Panc1 (cell line): ENCODE results near the gene PKMYT1. TPM values are rescaled to one million over a fixed set of nuclear protein-coding genes. Genes with fewer than 3 reads are reported as not detected.
A peak's percentile ranks its signal among the peaks of the same experiment; 100 is the strongest.

Source experiments
- ATAC-seq: fragments of 200-7000 bp; cut with Tn5 transposase; 2 replicates; pipeline ENCODE4 v1.9.1; 2020; ENCODE audit warnings: mild to moderate bottlenecking, moderate library complexity
- BruUV-seq: library from RNA; stranded (reverse); fragments of 400-500 nt; replicated peaks from 2 replicates; lab custom pipeline; 2021; lab: Mats Ljungman, UMichigan
- CTCF ChIA-PET: fragments of 300-600 bp; sonication (Branson Sonifier 250); formaldehyde crosslinking; loops from one replicate; lab custom pipeline; 2022; ENCODE audit warnings: antibody characterized with exemption; lab: Charles Lee
- POLR2A ChIA-PET: fragments of 300-600 bp; sonication (Branson Sonifier 250); formaldehyde crosslinking; loops from one replicate; lab custom pipeline; 2022; ENCODE audit warnings: antibody characterized with exemption; lab: Charles Lee
- DNase-seq: peaks from one replicate; pipeline ENCODE4 v3.0.0-alpha.2; 2010; ENCODE audit warnings: low read depth, low spot score
- H3K27ac ChIP-seq: 2 replicates; pipeline ENCODE4 v1.5.1; 2011; ENCODE audit warnings: mild to moderate bottlenecking, low read length, inconsistent platforms
- H3K27me3 ChIP-seq: fragments of 200-500 bp; sonication (Bioruptor generic); 2 replicates; pipeline ENCODE4 v1.6.0; 2014; ENCODE audit warnings: low read length, inconsistent platforms; ENCODE audit not compliant: control insufficient read depth, insufficient read depth
- H3K36me3 ChIP-seq: fragments of 200-500 bp; sonication (Bioruptor generic); 2 replicates; pipeline ENCODE4 v1.5.1; 2014; ENCODE audit warnings: inconsistent platforms, mild to moderate bottlenecking, low read length, moderate library complexity; ENCODE audit not compliant: control insufficient read depth, insufficient read depth
- H3K4me1 ChIP-seq: 2 replicates; pipeline ENCODE4 v1.5.1; 2011; ENCODE audit warnings: inconsistent platforms, mild to moderate bottlenecking, low read length, moderate library complexity; ENCODE audit not compliant: control insufficient read depth, insufficient read depth
- H3K4me3 ChIP-seq, 2 experiments: 2 replicates each; pipeline ENCODE4 v1.5.1; 2011 to 2012; ENCODE audit warnings: low read depth in 2 of 2, low read length in 2 of 2, mild to moderate bottlenecking in 2 of 2, inconsistent platforms in 1 of 2, moderate library complexity in 1 of 2
- H3K9me3 ChIP-seq: fragments of 200-500 bp; sonication (Bioruptor generic); 2 replicates; pipeline ENCODE4 v1.5.1; 2014; ENCODE audit warnings: low read depth, mild to moderate bottlenecking, inconsistent platforms, low read length, moderate library complexity; ENCODE audit not compliant: control insufficient read depth, insufficient read depth
- CTCF ChIP-seq: fragments of 450-650 bp; IDR thresholded peaks from 2 replicates; pipeline ENCODE4 v1.5.1; 2017; ENCODE audit warnings: mild to moderate bottlenecking
- POLR2AphosphoS5 ChIP-seq: IDR thresholded peaks from 2 replicates; pipeline ENCODE4 v1.6.1; 2012; ENCODE audit warnings: mild to moderate bottlenecking, low read depth, low read length, moderate library complexity
- REST ChIP-seq, 2 experiments: IDR thresholded peaks; 2 replicates each; pipeline ENCODE4 v1.6.1; 2011 to 2012; ENCODE audit warnings: low read depth in 2 of 2, control low read depth in 1 of 2, low read length in 1 of 2, mild to moderate bottlenecking in 1 of 2, moderate library complexity in 1 of 2; ENCODE audit not compliant: insufficient read depth in 1 of 2
- SIN3A ChIP-seq: IDR thresholded peaks from 2 replicates; pipeline ENCODE4 v1.6.1; 2012; ENCODE audit warnings: low read depth, mild to moderate bottlenecking, low read length, moderate library complexity, borderline replicate concordance; ENCODE audit not compliant: insufficient read depth
- TCF7L2 ChIP-seq: IDR thresholded peaks from 2 replicates; pipeline ENCODE4 v1.6.1; 2011; ENCODE audit warnings: mild to moderate bottlenecking, low read depth, low read length, inconsistent platforms
- in situ Hi-C: cut with HindIII; loops from 2 replicates; pipeline ENCODE4 v1.10.0; 2016; ENCODE audit warnings: low sequenced_read_pairs, low pct_unique_long_range_greater_than_20kb
- intact Hi-C: fragments of 100-400 bp; cut with micrococcal nuclease; formaldehyde crosslinking; loops from one replicate; pipeline ENCODE4 v1.10.0; 2022; ENCODE audit not compliant: unreplicated experiment
- total RNA-seq: library from RNA; stranded (reverse); gene quantifications from one replicate; pipeline ENCODE4 v1.2.1, GENCODE V29; 2021; ENCODE audit not compliant: unreplicated experiment

The PKMYT1 gene
- total RNA-seq, 1 experiment from 2014 or later = 105 TPM

- no peak for TF ChIP-seq REST (IDR thresholded peaks at IDR 0.05; ENCODE audit: insufficient read depth in 1 of 2, low read depth in 2 of 2, low read length in 1 of 2)
- TF ChIP-seq TCF7L2 = no peak
Measured at GRCh38 chr16:2938206-2938605, 42.0 kb downstream of the PKMYT1 start.

GRCh38 chr16:2937170-2937569, 43.1 kb downstream of the PKMYT1 start:
- ChIA-PET POLR2A (no interaction called here), CTCF (interaction anchor here (0.6 kb wide), 1 partner anchor 113 kb away, joined by 9 read pairs; no protein-coding TSS in a partner anchor)
- intact Hi-C loops = no loop called here
- in situ Hi-C loops = no loop called here
- H3K9me3 ChIP-seq = no peaks in the 10 kb centered on the region
- H3K36me3 ChIP-seq = no peaks in the 10 kb centered on the region
- BruUV-seq = no TSS peak
- no peaks in the 10 kb centered on the region for H3K27me3 ChIP-seq
- TF ChIP-seq SIN3A (no peak), CTCF (no peak), POLR2AphosphoS5 (no peak), REST (IDR thresholded peaks at IDR 0.05; ENCODE audit: insufficient read depth in 1 of 2, low read depth in 2 of 2, low read length in 1 of 2) (no peak), TCF7L2 (no peak)
- H3K4me3 ChIP-seq = no peak overlapping the region
- H3K4me1 ChIP-seq = no peaks in the 10 kb centered on the region
- no peak for DNase-seq
- no peak for ATAC-seq
- H3K27ac ChIP-seq = no peak overlapping the region

More at GRCh38 chr16:2938206-2938605, 42.0 kb downstream of the PKMYT1 start:
- Histone ChIP-seq H3K27me3 (no peaks in the 10 kb centered on the region), H3K9me3 (no peaks in the 10 kb centered on the region), H3K4me3 (no peak overlapping the region), H3K27ac (no peak overlapping the region), H3K36me3 (no peaks in the 10 kb centered on the region), H3K4me1 (no peaks in the 10 kb centered on the region)
- POLR2A ChIA-PET = no interaction called here
- CTCF ChIA-PET = no interaction called here
- intact Hi-C loops = no loop called here
- in situ Hi-C loops = no loop called here
- ATAC-seq (0 out of 2 replicates have a peak, but pooled peaks have one; percentile 9), DNase-seq (no peak)
- BruUV-seq = no TSS peak
